GM21526 (cell line): ENCODE measurements around the gene PRKAG1.

Source experiments
- ATAC-seq: cut with Tn5 transposase; IDR thresholded peaks from one replicate; pipeline ENCODE4 v1.9.1; 2021; ENCODE audit warnings: moderate library complexity; ENCODE audit not compliant: unreplicated experiment, low FRiP score

PRKAG1 gene

DNA sequence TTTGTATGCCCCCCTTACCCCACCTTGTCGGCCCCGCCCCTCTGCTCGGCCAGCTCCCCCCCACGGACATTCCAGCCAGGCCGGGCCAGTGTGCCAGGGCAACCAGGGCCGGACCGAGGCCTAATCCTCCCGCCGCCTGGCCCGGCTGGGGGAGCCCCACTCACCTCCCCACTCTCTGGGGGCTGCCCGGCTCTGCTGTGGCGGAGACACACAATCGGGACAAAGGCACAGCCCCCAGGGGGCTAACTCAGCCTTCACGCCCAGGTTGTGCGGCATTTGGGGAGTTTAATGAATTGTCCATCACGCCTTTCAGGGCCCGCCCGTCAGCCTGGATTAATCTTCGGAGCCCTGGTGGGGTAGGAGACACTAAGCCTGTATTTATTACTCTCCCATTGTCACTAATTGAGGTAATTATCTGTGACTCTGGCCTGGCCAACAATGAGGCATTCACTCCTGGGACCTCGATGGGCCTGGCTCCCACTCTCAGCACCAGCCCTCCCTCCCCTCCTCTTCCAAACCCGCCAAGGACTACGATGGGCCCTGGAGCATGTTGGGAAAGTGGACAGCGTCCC, 31.8 kb downstream of the PRKAG1 start:
- no peak for ATAC-seq

DNA sequence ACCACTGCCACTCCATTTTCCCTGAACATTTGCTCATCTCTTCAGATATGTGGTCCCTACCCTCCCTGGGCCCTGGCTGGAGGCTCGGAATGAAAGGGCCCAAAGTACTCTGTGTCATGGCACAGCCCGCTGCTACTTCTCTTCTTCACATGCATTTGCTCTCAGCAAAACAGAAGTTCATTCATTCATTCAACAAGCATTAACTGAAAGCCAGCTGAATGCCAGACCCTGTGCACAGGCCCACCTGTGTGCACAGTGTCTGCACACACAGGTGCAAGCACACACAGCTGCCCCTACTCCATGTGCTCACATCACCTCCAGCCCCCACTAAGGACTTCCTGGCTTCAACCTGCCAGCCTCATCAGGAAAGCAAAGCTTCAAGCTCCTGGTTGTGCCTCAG, 32.7 kb downstream of the PRKAG1 start:
- no peak for ATAC-seq

- ATAC-seq, result no peak
Observed at GRCh38 chr12:48985475-48985897, 33.1 kb downstream of the PRKAG1 start.

GRCh38 chr12:48982397-48983080, 36.0 kb downstream of the PRKAG1 start:
- no peak for ATAC-seq

GRCh38 chr12:48981757-48982157, 36.8 kb downstream of the PRKAG1 start:
- ATAC-seq, result no peak

DNA sequence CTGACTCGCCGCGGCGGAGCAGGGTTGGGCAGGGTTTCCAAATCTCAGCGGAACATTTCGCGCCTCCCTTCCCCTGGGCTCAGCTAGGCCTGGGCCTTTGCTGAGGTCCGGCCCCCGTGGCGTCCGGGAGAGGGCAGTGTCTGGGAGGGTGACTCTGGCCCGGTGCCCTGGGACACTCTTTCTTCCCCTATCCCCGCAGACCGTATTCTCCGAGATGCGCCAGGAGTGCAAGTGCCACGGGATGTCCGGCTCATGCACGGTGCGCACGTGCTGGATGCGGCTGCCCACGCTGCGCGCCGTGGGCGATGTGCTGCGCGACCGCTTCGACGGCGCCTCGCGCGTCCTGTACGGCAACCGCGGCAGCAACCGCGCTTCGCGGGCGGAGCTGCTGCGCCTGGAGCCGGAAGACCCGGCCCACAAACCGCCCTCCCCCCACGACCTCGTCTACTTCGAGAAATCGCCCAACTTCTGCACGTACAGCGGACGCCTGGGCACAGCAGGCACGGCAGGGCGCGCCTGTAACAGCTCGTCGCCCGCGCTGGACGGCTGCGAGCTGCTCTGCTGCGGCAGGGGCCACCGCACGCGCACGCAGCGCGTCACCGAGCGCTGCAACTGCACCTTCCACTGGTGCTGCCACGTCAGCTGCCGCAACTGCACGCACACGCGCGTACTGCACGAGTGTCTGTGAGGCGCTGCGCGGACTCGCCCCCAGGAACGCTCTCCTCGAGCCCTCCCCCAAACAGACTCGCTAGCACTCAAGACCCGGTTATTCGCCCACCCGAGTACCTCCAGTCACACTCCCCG, 37.4 kb downstream of the PRKAG1 start:
- ATAC-seq, result no peak

- no peak for ATAC-seq
Observed at GRCh38 chr12:48980389-48980952, 38.1 kb downstream of the PRKAG1 start.

- ATAC-seq, result no peak
Observed at GRCh38 chr12:48979602-48980388, 38.8 kb downstream of the PRKAG1 start.

GRCh38 chr12:48978741-48979601, 39.6 kb downstream of the PRKAG1 start:
- no peak for ATAC-seq

GRCh38 chr12:48978291-48978740, 40.3 kb downstream of the PRKAG1 start, which contains the start of gene WNT1:
WNT1 (plus strand) TSS chr12:48978322; CDS start chr12:48978651, 329 bp downstream.
- ATAC-seq, result no peak

DNA sequence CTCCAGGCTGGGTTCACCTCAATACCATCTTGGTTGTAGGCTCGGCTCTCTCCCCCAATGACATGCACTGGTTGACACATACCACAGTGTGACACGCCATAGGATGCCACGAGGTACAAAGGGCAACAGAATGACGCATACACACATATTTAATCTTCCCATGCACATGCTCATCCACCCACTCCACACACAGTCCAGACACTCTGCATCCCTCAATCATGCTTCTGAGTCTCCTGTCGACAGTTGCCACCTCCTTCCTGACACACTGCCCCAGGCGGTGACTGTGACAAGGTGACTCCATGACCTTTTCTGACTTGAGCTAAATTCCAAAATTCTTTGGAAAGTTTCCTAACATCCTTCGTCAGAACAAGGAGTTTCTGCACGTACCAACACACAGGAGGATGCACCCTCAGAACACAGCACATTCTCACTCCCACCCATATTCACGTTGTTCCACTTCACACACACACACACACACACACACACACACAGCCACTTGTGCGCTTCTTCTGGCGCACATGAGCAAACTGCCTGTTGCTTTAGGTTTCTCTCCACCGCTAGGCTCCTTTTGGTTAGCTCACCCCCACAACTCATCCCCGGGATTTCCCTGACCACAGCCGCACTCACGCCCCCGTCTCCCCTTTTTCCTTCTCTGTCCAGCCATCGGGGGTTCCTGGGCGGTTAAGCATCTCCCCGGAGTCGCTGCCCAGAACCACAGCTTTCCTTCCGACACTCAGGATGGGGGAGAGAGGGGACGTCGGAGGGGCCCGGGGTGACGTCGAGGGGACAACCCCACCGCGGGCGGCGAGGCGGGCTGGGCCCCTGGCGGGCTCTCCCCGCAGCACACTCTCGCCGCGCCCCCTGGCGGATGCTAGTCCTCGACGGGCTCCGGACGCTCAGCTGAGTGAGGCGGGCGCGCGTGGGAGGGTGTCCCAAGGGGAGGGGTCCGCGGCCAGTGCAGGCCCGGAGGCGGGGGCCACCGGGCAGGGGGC, 41.0 kb downstream of the PRKAG1 start:
- peak; percentile 41 for ATAC-seq

DNA sequence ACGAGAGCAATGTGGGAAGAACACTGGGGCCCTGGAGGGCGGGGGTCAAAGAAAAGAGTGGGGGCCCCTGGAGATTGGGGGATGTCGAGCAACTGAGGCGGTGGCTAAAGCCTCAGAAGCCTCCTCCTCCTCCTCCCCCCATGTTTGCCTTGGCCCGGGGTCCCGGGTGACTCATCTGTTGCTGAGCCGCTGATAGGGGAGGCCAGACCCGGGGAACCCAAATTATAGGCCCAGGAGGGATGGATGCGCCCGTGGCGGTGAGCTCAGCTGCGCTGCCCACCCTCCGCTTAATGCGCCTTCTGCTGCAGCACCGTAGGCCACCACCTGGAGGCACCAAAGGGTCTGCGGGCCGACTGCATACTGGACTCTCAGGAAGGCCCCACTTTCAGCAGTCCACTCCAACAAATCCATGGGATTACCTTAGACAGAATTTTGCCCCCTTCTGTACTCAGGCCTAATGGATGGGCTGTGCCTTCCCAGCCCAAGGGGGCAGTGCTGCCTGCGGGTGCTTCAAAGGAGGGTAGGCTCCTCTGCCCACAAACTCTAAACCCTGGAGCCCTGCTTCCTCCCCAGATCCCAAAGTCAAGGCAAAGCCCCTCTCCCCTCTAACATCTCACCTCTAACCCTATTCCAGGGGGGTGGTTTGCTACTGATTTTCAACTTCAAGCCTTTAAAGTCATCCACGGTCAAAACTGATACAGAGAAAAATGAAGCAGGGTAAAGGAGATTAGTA, 44.5 kb downstream of the PRKAG1 start:
- ATAC-seq, result no peak

- ATAC-seq, result no peak
Observed at GRCh38 chr12:48973531-48973930, 45.0 kb downstream of the PRKAG1 start.

DNA sequence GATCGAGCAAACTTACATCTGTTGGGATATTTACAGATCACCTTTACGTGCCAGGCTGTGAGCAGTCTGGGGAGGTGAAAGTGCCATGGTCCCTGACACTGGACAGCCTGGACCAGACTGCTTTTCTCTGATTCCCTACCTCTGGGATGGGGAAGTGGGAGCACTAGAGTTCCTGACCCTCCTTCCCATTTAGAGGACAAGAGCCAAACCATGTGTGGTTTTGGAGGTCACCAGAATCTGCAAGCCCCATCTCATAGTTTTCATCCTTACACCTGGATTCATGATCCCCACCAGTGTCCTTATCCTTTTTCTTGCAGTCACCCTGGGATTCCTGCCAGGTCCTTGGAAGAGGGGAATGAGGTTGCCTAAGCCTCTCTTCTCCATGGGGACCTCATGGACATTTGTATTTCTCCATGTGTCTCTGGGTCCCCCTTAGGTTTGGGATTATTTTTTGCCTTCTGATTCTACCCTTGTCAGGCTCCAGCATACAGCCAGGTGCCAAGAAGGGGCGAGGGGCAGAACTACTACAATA, 45.6 kb downstream of the PRKAG1 start:
- no peak for ATAC-seq

DNA sequence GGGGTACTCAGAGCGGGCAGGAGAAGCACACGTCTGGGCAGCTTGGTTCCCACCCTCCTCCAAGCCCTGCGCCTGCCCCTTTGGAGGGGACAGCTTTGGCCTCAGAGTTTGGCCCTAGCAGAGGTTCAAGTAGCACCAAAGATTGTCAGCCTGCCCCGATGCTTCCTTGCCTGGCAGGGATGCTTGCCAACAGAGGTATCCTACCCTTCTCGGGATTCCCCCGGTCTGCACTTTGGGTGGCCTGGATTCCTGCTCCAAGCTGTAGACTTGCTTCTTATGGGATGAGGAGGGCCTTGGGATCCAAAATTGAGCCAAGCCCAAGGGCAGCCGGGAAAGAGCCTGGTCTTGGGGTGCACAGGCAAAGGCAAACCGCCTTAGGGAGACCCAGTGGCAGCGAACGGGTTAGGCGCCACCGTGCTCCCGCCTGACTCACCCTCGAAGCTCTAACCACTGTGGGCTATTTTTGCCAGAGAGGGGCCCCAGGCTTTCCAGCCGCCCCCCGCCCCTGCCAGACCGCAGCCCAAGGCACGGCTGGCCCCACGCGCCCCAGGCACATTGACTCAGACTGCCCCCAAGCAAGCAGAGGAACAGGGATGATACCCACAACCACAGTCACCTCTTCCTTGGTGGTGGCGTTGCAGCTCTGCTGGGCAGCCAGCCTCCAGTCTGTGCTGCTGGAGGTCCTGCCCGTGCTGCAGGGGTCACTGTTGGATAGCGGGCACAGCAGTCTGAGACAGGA, 46.2 kb downstream of the PRKAG1 start:
- ATAC-seq, result no peak

DNA sequence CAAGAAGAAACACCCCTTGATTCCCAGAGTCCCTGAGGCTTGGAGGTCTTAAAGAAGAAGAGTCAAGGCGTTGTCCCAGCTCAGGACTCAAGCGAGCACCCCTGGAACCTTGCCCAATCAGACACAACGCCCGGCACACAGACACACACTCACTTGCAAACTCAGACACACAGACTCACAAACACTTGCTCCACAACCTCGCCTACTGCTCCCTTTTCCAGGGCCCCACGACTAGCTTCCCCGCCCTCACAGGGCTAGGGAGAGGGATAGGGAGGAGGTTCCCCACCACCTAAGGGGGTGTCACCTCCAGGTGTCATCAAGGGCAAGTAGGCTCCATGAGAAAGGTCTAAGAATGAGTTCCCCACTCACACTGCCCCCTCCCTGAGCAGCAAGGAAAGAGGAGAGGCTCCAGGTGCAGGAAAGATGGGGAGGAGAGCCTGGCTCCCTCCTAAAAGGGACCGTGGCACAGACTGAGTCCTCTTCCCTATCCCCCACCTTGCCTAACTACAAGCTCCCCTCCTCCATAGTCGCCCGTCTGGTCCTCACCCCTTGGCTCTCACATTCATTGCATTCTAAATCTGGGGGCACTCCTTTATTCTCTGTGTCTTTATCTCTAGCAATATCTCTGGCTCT, 47.8 kb downstream of the PRKAG1 start:
- no peak for ATAC-seq
